ENCODE results near the gene FRMD3. TPM values are rescaled to one million over a fixed set of nuclear protein-coding genes. Genes with fewer than 3 reads are reported as not detected.

FRMD3 gene
- total RNA-seq, 4 donors from 2014 or later: 6.1 to 47.1 (median 11.5) TPM

- ATAC-seq (ENCODE audit: low FRiP score) (no peak), DNase-seq (ENCODE audit: low spot score) (no peak)
- TF ChIP-seq CTCF (IDR thresholded peaks at IDR 0.05): no peak
Observed at GRCh38 chr9:83209188-83209731, 328.9 kb downstream of the FRMD3 start.

- no peak for TF ChIP-seq CTCF (IDR thresholded peaks at IDR 0.05)
- DNase-seq (ENCODE audit: low spot score): no peak
- peak; percentile 51 for ATAC-seq (ENCODE audit: low FRiP score)
Observed at GRCh38 chr9:83208065-83208850, 329.9 kb downstream of the FRMD3 start.

GRCh38 chr9:83204047-83204446 is 334.2 kb downstream of the FRMD3 start:
- DNase-seq (ENCODE audit: low spot score): no peak
- no peak for TF ChIP-seq CTCF (IDR thresholded peaks at IDR 0.05)
- no peak for ATAC-seq (ENCODE audit: low FRiP score)

GRCh38 chr9:83200531-83200930 is 337.7 kb downstream of the FRMD3 start:
- DNase-seq (ENCODE audit: low spot score): no peak
- no peak for TF ChIP-seq CTCF (IDR thresholded peaks at IDR 0.05)
- no peak for ATAC-seq (ENCODE audit: low FRiP score)

- DNase-seq (ENCODE audit: low spot score): no peak
- ATAC-seq (ENCODE audit: low FRiP score): no peak
- TF ChIP-seq CTCF (IDR thresholded peaks at IDR 0.05): no peak
Observed at GRCh38 chr9:83199832-83200231, 338.4 kb downstream of the FRMD3 start.

GRCh38 chr9:83199240-83199639 is 339.0 kb downstream of the FRMD3 start:
- ATAC-seq (ENCODE audit: low FRiP score) (peak; percentile 68), DNase-seq (ENCODE audit: low spot score) (no peak)
- peak in 1 of 3 donors; percentile 22 for TF ChIP-seq CTCF (IDR thresholded peaks at IDR 0.05)

GRCh38 chr9:83198371-83198770 is 339.8 kb downstream of the FRMD3 start:
- ATAC-seq (ENCODE audit: low FRiP score) (peak; percentile 26), DNase-seq (ENCODE audit: low spot score) (no peak)
- no peak for TF ChIP-seq CTCF (IDR thresholded peaks at IDR 0.05)

Measured in omental fat pad (tissue), 4 donors.